BJ (cell line): ENCODE data around the gene SPEG. TPM values are rescaled to one million over a fixed set of nuclear protein-coding genes. Genes with fewer than 3 reads are reported as not detected.
A peak's percentile ranks its signal among the peaks of the same experiment; 100 is the strongest.

Experiments
- CTCF ChIA-PET: fragments of 350-600 bp; formaldehyde crosslinking; extraction: SDS; loops from one replicate; lab custom pipeline; 2021; ENCODE audit warnings: antibody characterized with exemption, inconsistent platforms; lab: Yijun Ruan, JAX
- POLR2A ChIA-PET: fragments of 300-600 bp; sonication (Branson Sonifier 250); formaldehyde crosslinking; extraction: SDS; loops from one replicate; lab custom pipeline; 2021; ENCODE audit warnings: antibody characterized with exemption; lab: Charles Lee
- DNase-seq: peaks from one replicate; pipeline ENCODE4 v3.0.0-alpha.2; 2011; ENCODE audit warnings: low read depth
- H3K27me3 ChIP-seq: 2 replicates; pipeline ENCODE4 v1.6.0; 2011; ENCODE audit warnings: low read length; ENCODE audit not compliant: control insufficient read depth, insufficient read depth
- H3K36me3 ChIP-seq: 2 replicates; pipeline ENCODE4 v1.5.1; 2011; ENCODE audit warnings: low read length; ENCODE audit not compliant: control insufficient read depth, insufficient read depth
- H3K4me3 ChIP-seq: 2 replicates; pipeline ENCODE4 v1.5.1; 2011; ENCODE audit warnings: low read depth, mild to moderate bottlenecking, control low read depth, low read length
- CTCF ChIP-seq: IDR thresholded peaks from 2 replicates; pipeline ENCODE4 v1.5.1; 2011; ENCODE audit warnings: low read depth, mild to moderate bottlenecking, control low read depth, inconsistent platforms, low read length, moderate library complexity; ENCODE audit not compliant: insufficient read depth
- polyA plus RNA-seq: library from polyadenylated mRNA; depleted of rRNA; stranded (reverse); fragments of >200 nt; gene quantifications from 2 replicates; pipeline ENCODE4 v1.2.3, GENCODE V29; 2011

SPEG gene
- polyA plus RNA-seq, 1 experiment: 69.9 TPM

DNA sequence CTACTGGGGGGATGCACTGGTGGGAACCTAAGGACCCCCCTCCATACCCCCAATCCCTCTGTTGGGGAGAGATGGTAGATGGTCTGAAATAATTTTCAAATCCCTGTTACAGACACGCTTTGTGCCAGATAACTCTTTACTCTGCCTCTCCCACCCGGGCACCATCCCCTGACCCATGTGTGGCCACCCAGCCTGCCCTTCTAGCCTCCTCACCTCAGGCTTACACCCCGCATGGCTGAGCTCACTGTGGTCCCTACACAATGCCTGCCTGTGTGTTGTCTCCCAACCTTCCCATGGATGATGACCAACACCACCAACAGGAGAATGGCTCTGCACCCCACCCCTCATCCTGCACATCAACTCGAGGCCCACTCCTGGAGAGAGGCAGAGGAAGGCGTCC lies 15.0 kb downstream of the SPEG start:
- TF ChIP-seq CTCF: no peak
- ChIA-PET CTCF (interaction anchor here (1.2 to 2.7 kb wide), 5 partner anchors 9 to 80 kb away, joined by 4 to 7 read pairs (median 5); a partner anchor contains a TSS), POLR2A (interaction anchor here (0.5 to 0.7 kb wide), 2 partner anchors 51 to 1082 kb away, joined by 3 to 26 read pairs; no protein-coding TSS in a partner anchor)
- no peak for DNase-seq
- H3K27me3 ChIP-seq: no peaks in the 10 kb centered on the region
- H3K4me3 ChIP-seq: no peak overlapping the region
- peaks cover 17% of the 10 kb centered on the region for H3K36me3 ChIP-seq

DNA sequence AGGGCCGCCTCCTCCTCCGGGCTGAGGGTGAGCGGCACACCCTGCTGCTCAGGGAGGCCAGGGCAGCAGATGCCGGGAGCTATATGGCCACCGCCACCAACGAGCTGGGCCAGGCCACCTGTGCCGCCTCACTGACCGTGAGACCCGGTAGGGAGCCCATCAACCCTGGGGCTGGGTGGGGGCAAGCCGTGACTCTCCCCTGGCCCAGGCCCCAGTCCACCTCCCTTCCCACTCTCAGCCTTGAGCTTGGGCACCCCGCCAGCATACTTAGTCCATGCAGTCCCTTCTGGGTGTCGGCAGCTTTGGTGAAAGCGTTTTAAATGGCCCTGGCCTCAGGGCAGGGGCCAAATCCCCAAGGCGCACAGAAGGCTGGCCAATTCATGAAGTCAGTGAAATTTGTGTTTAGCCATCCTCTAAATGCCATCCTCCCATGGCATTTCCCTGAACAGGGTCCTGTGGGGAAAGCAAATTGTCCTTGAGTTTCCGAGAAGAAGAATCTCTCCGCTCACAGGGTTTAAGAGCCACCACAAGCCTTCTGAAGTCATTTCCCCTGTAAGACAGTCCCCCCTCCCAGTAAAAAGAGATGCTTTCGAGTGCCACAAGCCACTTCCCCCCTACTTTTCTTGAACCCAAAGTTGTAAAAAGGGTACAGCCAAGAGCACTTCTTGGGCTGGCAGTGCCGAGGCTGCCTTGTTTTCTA lies 17.2 kb downstream of the SPEG start:
- DNase-seq: no peak
- ChIA-PET POLR2A (no interaction called here), CTCF (interaction anchor here (1.3 to 3.1 kb wide), 7 partner anchors 7 to 78 kb away, joined by 3 to 12 read pairs (median 4); a partner anchor contains a TSS)
- H3K4me3 ChIP-seq: no peak overlapping the region
- no peaks in the 10 kb centered on the region for H3K27me3 ChIP-seq
- TF ChIP-seq CTCF: no peak
- H3K36me3 ChIP-seq: peaks cover 12% of the 10 kb centered on the region

DNA sequence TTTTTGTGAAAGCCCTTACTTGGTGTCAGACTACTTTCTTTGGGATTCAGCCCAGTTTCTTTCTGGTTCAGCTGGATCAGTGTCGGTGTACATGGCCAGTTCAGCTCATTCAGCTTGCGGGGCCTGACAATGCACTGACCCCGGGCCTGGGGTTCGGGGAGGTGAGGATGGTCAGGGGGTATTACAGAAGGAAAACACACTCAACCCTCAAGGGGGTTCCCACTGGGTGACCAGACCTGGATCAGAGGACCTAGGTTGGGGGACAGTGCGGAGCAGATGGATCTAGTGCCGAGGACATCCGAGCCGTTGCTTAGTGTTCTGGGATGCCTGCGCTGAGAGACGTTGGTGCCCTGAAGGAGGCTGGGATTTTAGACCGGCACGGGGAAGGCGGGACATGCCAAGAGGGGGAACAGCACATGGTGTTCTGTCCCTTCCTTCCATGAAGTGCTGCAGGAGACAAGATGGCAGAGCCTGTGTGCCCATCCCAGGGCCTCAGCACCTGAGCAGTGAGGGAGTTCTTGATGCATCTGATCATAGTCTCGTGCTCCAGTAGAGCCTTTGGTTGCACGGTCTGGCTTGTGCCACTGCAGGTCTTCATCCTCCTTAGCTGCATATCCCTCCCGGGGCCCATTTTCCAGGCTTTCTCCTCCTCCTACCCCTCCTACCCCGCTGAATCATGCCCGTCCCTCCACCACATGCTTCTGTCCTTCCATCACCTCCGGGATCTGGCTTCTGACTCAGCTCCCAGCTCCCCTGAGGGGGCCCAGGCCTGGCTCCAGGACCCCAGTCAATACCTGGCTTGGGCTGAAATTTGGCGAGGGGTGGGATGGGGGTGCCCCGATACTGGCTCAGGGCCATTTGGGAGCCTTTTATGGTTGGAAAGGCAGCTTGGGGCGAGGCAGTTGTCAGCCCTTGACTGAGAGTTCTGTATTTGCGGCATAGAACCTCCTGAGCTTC lies 18.0 kb downstream of the SPEG start:
- peaks cover 13% of the 10 kb centered on the region for H3K36me3 ChIP-seq
- DNase-seq: peak; percentile 78
- ChIA-PET CTCF (interaction anchor here (0.7 to 3.1 kb wide), 17 partner anchors 10 to 158 kb away, joined by 3 to 17 read pairs (median 4); partner anchors contain the start of genes DES and GMPPA), POLR2A (interaction anchor here (0.8 to 1.5 kb wide), 4 partner anchors 11 to 67 kb away, joined by 3 to 15 read pairs (median 6); no protein-coding TSS in a partner anchor)
- H3K27me3 ChIP-seq: no peaks in the 10 kb centered on the region
- TF ChIP-seq CTCF: no peak
- H3K4me3 ChIP-seq: no peak overlapping the region

DNA sequence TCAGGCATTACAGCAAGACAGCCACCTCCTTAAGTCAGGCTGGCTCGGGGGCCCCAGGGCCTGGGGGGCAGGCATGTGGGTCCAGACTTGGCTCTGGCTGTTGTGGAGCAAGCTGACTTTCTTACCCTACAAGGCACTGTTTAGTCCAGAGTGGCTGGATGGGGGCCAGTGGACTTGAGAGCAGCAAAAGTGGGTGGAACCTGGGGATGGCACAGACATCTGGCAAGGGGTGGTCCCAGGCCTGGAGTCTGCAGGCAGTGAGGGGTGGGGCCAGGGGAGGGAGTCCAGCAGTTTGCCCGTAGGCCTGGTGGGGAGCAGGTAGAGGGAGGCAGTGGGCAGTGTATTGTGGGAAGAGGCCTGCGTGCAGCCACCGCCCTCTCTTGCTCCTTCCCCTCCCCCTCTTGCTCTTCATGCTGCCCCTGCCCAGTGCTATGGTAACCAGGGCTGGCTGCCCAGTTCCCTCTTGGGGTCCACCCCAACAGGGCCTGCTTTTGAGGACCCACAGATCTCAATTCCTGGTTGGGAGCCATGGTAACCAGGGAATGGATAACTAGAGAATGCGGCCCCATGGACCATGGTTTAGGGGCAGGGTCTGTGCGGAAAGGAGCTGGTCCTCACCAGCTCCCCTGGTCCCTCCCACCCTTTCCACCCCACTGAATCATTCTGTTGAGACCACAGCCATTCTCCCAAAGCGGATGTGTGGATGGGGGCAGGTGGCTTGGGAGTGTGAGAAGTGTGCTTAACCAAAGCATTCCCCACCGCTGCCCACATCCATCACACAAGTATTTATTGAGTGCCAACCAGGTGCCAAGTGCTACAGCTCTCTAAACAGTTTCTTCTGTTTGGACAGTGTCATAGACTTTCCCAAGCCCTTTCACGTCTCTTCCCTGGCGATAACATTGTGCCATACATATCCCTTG lies 19.3 kb downstream of the SPEG start:
- ChIA-PET POLR2A (interaction anchor here (0.9 to 1.5 kb wide), 3 partner anchors 12 to 66 kb away, joined by 3 to 15 read pairs (median 8); no protein-coding TSS in a partner anchor), CTCF (interaction anchor here (0.7 to 3.1 kb wide), 17 partner anchors 9 to 159 kb away, joined by 3 to 17 read pairs (median 4); partner anchors contain the start of genes DES and GMPPA)

More for the DNA sequence above, 19.3 kb downstream of the SPEG start:
- TF ChIP-seq CTCF: no peak
- DNase-seq: peak; percentile 64
- Histone ChIP-seq H3K27me3 (no peaks in the 10 kb centered on the region), H3K36me3 (peaks cover 11% of the 10 kb centered on the region), H3K4me3 (no peak overlapping the region)
